Astrocyte (in vitro differentiated cells and primary cell): ENCODE measurements around the gene RAB17. TPM values are rescaled to one million over a fixed set of nuclear protein-coding genes. Genes with fewer than 3 reads are reported as not detected.
A peak's percentile ranks its signal among the peaks of the same experiment; 100 is the strongest.

Experiments used
- DNase-seq: peaks from one replicate; pipeline ENCODE4 v3.0.0-alpha.2; 2010; ENCODE audit warnings: low read depth
- FAIRE-seq: peaks from 2 replicates; lab custom pipeline; 2011; peaks lifted over from hg19 to GRCh38; lab: Jason Lieb, UNC
- H2AFZ ChIP-seq: 2 replicates; pipeline ENCODE4 v1.6.0; 2012; ENCODE audit warnings: low read depth, low read length, inconsistent platforms
- H3K27ac ChIP-seq: 2 replicates; pipeline ENCODE4 v1.5.1; 2011; ENCODE audit warnings: low read depth, low read length, inconsistent platforms
- H3K27me3 ChIP-seq: 2 replicates; pipeline ENCODE4 v1.6.0; 2011; ENCODE audit warnings: low read length, inconsistent platforms; ENCODE audit not compliant: insufficient read depth
- H3K36me3 ChIP-seq: 2 replicates; pipeline ENCODE4 v1.5.1; 2011; ENCODE audit warnings: low read length, inconsistent platforms; ENCODE audit not compliant: insufficient read depth
- H3K4me1 ChIP-seq: 2 replicates; pipeline ENCODE4 v1.5.1; 2011; ENCODE audit warnings: low read length, inconsistent platforms; ENCODE audit not compliant: insufficient read depth
- H3K4me2 ChIP-seq: 2 replicates; pipeline ENCODE4 v1.6.0; 2012; ENCODE audit warnings: low read length, inconsistent platforms
- H3K4me3 ChIP-seq: 2 replicates; pipeline ENCODE4 v1.5.1; 2011; ENCODE audit warnings: low read depth, mild to moderate bottlenecking, low read length, inconsistent platforms; ENCODE audit not compliant: insufficient read depth
- H3K79me2 ChIP-seq: 2 replicates; pipeline ENCODE4 v1.6.0; 2012; ENCODE audit warnings: mild to moderate bottlenecking, low read length, inconsistent platforms; ENCODE audit not compliant: insufficient read depth
- H3K9ac ChIP-seq: 2 replicates; pipeline ENCODE4 v1.6.0; 2012; ENCODE audit warnings: mild to moderate bottlenecking, low read length, inconsistent platforms
- H3K9me3 ChIP-seq: 2 replicates; pipeline ENCODE4 v1.5.1; 2012; ENCODE audit warnings: low read depth, mild to moderate bottlenecking, low read length, inconsistent platforms; ENCODE audit not compliant: insufficient read depth
- H4K20me1 ChIP-seq: 2 replicates; pipeline ENCODE4 v1.6.0; 2012; ENCODE audit warnings: low read length, inconsistent platforms; ENCODE audit not compliant: insufficient read depth
- H3K27ac Mint-ChIP-seq: one replicate; pipeline ENCODE4 v1.8.0; 2021; ENCODE audit warnings: mild to moderate bottlenecking, mixed read lengths; ENCODE audit not compliant: unreplicated experiment
- H3K27me3 Mint-ChIP-seq: one replicate; pipeline ENCODE4 v1.8.0; 2021; ENCODE audit warnings: low read depth, mixed read lengths; ENCODE audit not compliant: unreplicated experiment
- H3K36me3 Mint-ChIP-seq: one replicate; pipeline ENCODE4 v1.8.0; 2021; ENCODE audit warnings: low read depth, mixed read lengths; ENCODE audit not compliant: unreplicated experiment
- H3K4me1 Mint-ChIP-seq: one replicate; pipeline ENCODE4 v1.8.0; 2021; ENCODE audit warnings: low read depth, mixed read lengths; ENCODE audit not compliant: unreplicated experiment
- H3K4me3 Mint-ChIP-seq: one replicate; pipeline ENCODE4 v1.8.0; 2021; ENCODE audit warnings: mild to moderate bottlenecking, moderate library complexity, mixed read lengths; ENCODE audit not compliant: unreplicated experiment
- H3K9me3 Mint-ChIP-seq: one replicate; pipeline ENCODE4 v1.8.0; 2021; ENCODE audit warnings: mild to moderate bottlenecking, mixed read lengths; ENCODE audit not compliant: unreplicated experiment
- CTCF ChIP-seq: IDR thresholded peaks from 2 replicates; pipeline ENCODE4 v1.5.1; 2011; ENCODE audit warnings: low read depth, mild to moderate bottlenecking, inconsistent platforms, low read length, moderate library complexity; ENCODE audit not compliant: insufficient read depth
- EZH2 ChIP-seq: IDR thresholded peaks from 2 replicates; pipeline ENCODE4 v1.6.1; 2012; ENCODE audit warnings: mild to moderate bottlenecking, low read length, inconsistent platforms; ENCODE audit not compliant: insufficient read depth
- total RNA-seq: library from RNA; stranded (reverse); gene quantifications from 2 replicates; pipeline ENCODE4 v1.2.1, GENCODE V29; 2021

Gene RAB17
- total RNA-seq, 1 donor from 2014 or later = 1.4 TPM

- Mint-ChIP-seq H3K27ac (no peak overlapping the region), H3K4me3 (no peak overlapping the region), H3K36me3 (peaks cover 3% of the 10 kb centered on the region), H3K4me1 (peaks cover 6% of the 10 kb centered on the region), H3K27me3 (peaks cover 22% of the 10 kb centered on the region), H3K9me3 (no peaks in the 10 kb centered on the region)
- TF ChIP-seq EZH2 (no peak), CTCF (no peak)
- FAIRE-seq (no peak), DNase-seq (no peak)
- Histone ChIP-seq H3K4me1 (peaks cover 10% of the 10 kb centered on the region), H3K9me3 (no peaks in the 10 kb centered on the region), H3K4me2 (peak overlapping the region; percentile 38), H3K4me3 (no peak overlapping the region), H3K27me3 (no peaks in the 10 kb centered on the region), H2AFZ (peak overlapping the region; percentile 69), H3K9ac (peak overlapping the region; percentile 33), H3K36me3 (no peaks in the 10 kb centered on the region), H3K27ac (no peak overlapping the region), H3K79me2 (no peaks in the 10 kb centered on the region), H4K20me1 (no peaks in the 10 kb centered on the region)
These were observed 9.8 kb upstream of the RAB17 start for GRCh38 chr2:237600205-237600846.

- H3K27me3 Mint-ChIP-seq = peaks cover 22% of the 10 kb centered on the region
- H3K9me3 ChIP-seq = no peaks in the 10 kb centered on the region
- H3K79me2 ChIP-seq = no peaks in the 10 kb centered on the region
- H3K9me3 Mint-ChIP-seq = no peaks in the 10 kb centered on the region
- H4K20me1 ChIP-seq = no peaks in the 10 kb centered on the region
- H3K4me3 Mint-ChIP-seq = no peak overlapping the region
- no peaks in the 10 kb centered on the region for H3K27me3 ChIP-seq
- H3K4me3 ChIP-seq = no peak overlapping the region
- FAIRE-seq (no peak), DNase-seq (no peak)
- TF ChIP-seq CTCF = no peak
- TF ChIP-seq EZH2 = no peak
- H2AFZ ChIP-seq = peak overlapping the region; percentile 69
- no peak overlapping the region for H3K27ac ChIP-seq
- H3K36me3 ChIP-seq = no peaks in the 10 kb centered on the region
- H3K4me1 ChIP-seq = peaks cover 12% of the 10 kb centered on the region
- H3K9ac ChIP-seq = peak overlapping the region; percentile 33
- H3K27ac Mint-ChIP-seq = no peak overlapping the region
- peaks cover 6% of the 10 kb centered on the region for H3K4me1 Mint-ChIP-seq
- peaks cover 3% of the 10 kb centered on the region for H3K36me3 Mint-ChIP-seq
- H3K4me2 ChIP-seq = peak overlapping the region; percentile 38
These were observed 9.1 kb upstream of the RAB17 start for GRCh38 chr2:237599465-237600110.
